Placental epithelial cell (primary cell): ENCODE results near the gene VSTM2A. TPM values are rescaled to one million over a fixed set of nuclear protein-coding genes. Genes with fewer than 3 reads are reported as not detected.

Experiments
- small RNA-seq: library from RNA; depleted of rRNA; stranded (forward); fragments of <200 nt; gene quantifications from one replicate; pipeline ENCODE3, GENCODE V24; 2012
- total RNA-seq: library from RNA; depleted of rRNA; stranded (reverse); fragments of >200 nt; gene quantifications from 2 replicates; pipeline ENCODE4 v1.2.3, GENCODE V29; 2012

Gene VSTM2A, protein sequence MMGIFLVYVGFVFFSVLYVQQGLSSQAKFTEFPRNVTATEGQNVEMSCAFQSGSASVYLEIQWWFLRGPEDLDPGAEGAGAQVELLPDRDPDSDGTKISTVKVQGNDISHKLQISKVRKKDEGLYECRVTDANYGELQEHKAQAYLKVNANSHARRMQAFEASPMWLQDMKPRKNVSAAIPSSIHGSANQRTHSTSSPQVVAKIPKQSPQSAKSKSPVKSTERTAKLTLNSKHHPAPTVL
- not detected in 2 replicates for total RNA-seq

DNA sequence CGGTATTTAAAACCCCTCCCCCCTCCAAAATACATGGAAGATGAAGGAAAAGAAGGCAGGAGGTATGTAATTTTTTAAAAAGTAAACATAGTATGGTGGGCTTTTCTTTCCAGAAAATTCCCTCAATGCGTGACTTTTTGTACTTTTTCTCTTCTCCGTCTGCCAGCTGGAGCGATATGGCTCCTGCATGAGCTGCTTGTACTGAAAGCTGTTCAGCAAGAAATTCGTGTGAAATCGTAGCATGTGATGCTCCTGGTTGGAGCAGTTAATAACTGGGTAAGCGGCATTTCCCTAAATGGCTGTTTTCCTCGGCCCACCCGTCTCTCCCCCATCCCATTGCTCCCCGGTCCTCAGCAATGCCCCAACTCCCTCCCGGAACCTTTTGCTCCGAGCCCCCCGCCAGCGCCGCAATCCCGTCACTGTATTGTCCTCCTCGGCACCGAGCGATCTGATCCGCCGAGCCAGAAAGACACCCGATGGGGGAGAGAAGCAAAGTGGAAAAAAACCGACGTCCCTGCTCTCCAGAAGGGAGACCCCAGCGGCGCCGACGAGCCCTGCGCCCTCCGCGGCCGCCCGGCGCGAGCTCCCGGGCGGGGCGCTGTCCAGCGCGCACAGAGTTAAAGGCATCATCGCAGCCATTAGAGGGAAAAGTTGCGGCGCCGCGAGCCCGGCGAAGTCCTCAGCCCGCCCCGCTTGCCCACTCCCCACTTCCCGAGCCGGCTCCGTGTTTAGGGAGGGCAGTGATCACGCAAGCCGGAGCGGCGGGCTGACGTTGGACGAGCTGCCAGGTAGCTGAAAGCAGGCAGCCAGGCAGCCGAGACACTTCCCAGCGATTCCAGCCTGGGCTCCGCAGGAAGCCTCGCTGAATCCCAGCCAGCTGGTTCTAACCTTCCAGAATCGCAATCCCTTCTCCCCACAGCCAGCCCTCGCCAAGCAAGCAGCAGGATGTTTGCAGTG is at the start of gene VSTM2A:
VSTM2A (plus strand) TSS at position 707 of the 957 bp plus-strand sequence. CDS start 356 bp downstream, outside the sequence.

Small RNA genes lying within 50 kb of the gene (small RNA-seq; reads per million reads assigned to genes)
- not detected for gene RNU6-1125P

Other genes with a start within 250 kb of the VSTM2A start
- gene SEC61G, start 216.8 kb downstream of the VSTM2A start, total RNA-seq, result 172 and 637 TPM in 2 replicates